AG10803 (cell line): ENCODE measurements around the gene SMYD2.

Experiments
- DNase-seq: peaks from one replicate; pipeline ENCODE4 v3.0.0; 2010; ENCODE audit warnings: low read depth
- H3K4me3 ChIP-seq: 2 replicates; pipeline ENCODE4 v1.5.1; 2011; ENCODE audit warnings: mild to moderate bottlenecking, low read length, control low read depth
- CTCF ChIP-seq: conservative IDR thresholded peaks from 2 replicates; pipeline ENCODE4 v1.5.1; 2011; ENCODE audit warnings: mild to moderate bottlenecking, low read length, control low read depth, inconsistent platforms

SMYD2 gene

DNA sequence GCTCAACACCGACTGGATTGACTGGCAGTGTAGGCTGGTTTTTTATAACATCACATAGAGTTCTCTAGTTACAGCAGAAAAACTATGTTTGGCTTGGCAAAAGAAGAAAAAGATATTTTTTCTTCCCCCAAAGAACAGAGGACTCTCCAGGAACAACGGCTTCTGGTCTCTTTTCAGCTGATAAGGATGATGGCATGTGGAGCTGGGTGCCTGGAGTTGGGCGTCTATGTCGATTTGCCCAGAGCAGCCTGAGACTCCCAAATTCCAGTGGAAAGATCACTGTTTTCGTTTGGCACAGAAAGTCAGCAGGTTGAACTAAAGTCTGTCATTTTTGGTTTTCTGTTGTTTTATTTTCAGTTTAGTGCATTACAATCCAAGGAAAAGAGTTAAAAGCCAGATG, 91.1 kb downstream of the SMYD2 start:
- no peak for TF ChIP-seq CTCF
- no peak for DNase-seq
- H3K4me3 ChIP-seq, result no peak overlapping the region

- H3K4me3 ChIP-seq, result no peak overlapping the region
- no peak for DNase-seq
- TF ChIP-seq CTCF, result no peak
Observed at GRCh38 chr1:214377485-214377884, 96.5 kb downstream of the SMYD2 start.

DNA sequence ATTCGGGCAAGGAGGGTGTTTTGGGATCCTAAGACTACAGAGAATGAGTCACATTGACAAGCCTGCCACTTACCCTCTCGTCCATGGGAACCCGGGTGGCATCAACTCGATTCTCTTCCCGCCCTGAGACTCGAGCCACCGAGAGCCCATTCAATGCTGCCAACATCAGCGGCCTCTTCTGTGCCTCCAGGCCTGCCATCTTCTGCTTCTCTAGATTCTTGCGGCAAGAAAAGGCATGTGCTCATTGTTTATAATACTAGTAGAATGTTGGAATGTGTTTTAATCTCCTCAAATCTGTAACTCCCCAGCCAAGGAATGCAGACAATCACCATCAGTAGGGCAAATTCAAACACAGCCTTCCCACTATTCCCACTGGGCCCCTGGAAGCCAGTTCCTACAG, 96.9 kb downstream of the SMYD2 start:
- TF ChIP-seq CTCF, result no peak
- DNase-seq, result peak; percentile 93
- H3K4me3 ChIP-seq, result no peak overlapping the region

DNA sequence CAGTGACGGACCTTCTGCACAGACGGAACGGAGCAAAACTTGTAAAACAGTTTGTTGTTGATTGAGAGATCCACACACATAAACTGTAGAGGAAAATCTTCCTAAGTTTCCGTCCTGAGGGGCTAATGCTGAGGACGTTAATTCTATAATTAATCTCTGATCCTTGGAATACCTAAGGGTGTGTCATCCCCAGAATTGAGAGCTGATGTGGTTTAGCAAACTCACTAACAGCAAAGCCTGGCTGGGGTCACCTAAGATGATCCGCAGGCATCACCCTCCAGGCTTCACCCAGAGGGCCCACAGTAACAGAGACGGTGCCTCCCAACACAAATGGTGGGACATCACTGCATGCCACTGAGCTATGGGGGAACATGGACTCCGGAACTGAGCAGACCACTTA, 97.5 kb downstream of the SMYD2 start:
- no peak for DNase-seq
- no peak for TF ChIP-seq CTCF

GRCh38 chr1:214379236-214379970, 98.4 kb downstream of the SMYD2 start:
- no peak for TF ChIP-seq CTCF
- DNase-seq, result no peak
- H3K4me3 ChIP-seq, result no peak overlapping the region

More for the DNA sequence above, 97.5 kb downstream of the SMYD2 start:
- H3K4me3 ChIP-seq, result no peak overlapping the region

DNA sequence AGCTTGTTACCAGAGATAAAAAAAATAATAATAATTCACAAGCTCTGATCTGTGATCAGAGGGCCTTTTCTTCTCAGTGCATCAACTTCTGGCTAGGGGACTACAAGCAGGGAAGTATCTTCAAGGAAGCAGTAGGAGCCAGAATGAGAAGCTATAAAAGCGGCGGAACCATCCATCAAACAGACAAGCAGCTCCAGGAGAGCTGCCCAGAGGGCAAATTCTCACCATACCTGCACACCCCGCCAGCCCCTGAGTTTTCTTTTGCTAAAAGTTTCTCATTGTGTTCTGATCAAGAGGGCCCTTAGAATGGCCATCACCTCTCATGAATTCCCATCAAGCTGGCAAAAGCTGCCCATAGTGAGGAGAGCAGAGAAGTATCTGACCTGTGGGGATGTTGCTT, 99.4 kb downstream of the SMYD2 start:
- no peak for TF ChIP-seq CTCF
- no peak for DNase-seq
- H3K4me3 ChIP-seq, result no peak overlapping the region

- DNase-seq, result no peak
- H3K4me3 ChIP-seq, result no peak overlapping the region
- TF ChIP-seq CTCF, result no peak
Observed at GRCh38 chr1:214380986-214381695, 100.2 kb downstream of the SMYD2 start.
